Ishikawa (cell line): Measurements from ENCODE around the gene SDSL.

Source experiments
- CEBPB ChIP-seq: IDR thresholded peaks from 2 replicates; pipeline ENCODE4 v1.6.1; 2012
- CREB1 ChIP-seq: IDR thresholded peaks from 2 replicates; pipeline ENCODE4 v1.6.1; 2012; ENCODE audit warnings: low read depth
- EGR1 ChIP-seq: IDR thresholded peaks from 2 replicates; pipeline ENCODE4 v1.6.1; 2012
- EP300 ChIP-seq: IDR thresholded peaks from 2 replicates; pipeline ENCODE4 v1.6.1; 2012; ENCODE audit warnings: borderline replicate concordance
- FOXM1 ChIP-seq: IDR thresholded peaks from 2 replicates; pipeline ENCODE4 v1.6.1; 2012; ENCODE audit warnings: low read depth, borderline replicate concordance
- MAX ChIP-seq: IDR thresholded peaks from 2 replicates; pipeline ENCODE4 v1.6.1; 2012
- RAD21 ChIP-seq: IDR thresholded peaks from 2 replicates; pipeline ENCODE4 v1.6.1; 2012; ENCODE audit warnings: low read depth
- REST ChIP-seq: IDR thresholded peaks from 2 replicates; pipeline ENCODE4 v1.6.1; 2012; ENCODE audit warnings: low read depth, mild to moderate bottlenecking
- TAF1 ChIP-seq: IDR thresholded peaks from 2 replicates; pipeline ENCODE4 v1.6.1; 2012; ENCODE audit warnings: low read depth, mild to moderate bottlenecking
- TEAD4 ChIP-seq: IDR thresholded peaks from 2 replicates; pipeline ENCODE4 v1.6.1; 2012
- USF1 ChIP-seq: IDR thresholded peaks from 2 replicates; pipeline ENCODE4 v1.6.1; 2012
- YY1 ChIP-seq: IDR thresholded peaks from 2 replicates; pipeline ENCODE4 v1.6.1; 2012; ENCODE audit warnings: low read depth
- ZBTB7A ChIP-seq: IDR thresholded peaks from 2 replicates; pipeline ENCODE4 v1.6.1; 2012; ENCODE audit warnings: low read depth

GRCh38 chr12:113439301-113439597, 17.1 kb downstream of the SDSL start:
- TF ChIP-seq REST, result no peak
- no peak for TF ChIP-seq TEAD4
- TF ChIP-seq USF1, result no peak
- no peak for TF ChIP-seq MAX
- TF ChIP-seq EP300, result no peak
- no peak for TF ChIP-seq TAF1
- no peak for TF ChIP-seq EGR1
- no peak for TF ChIP-seq RAD21
- no peak for TF ChIP-seq CREB1
- TF ChIP-seq YY1, result no peak
- TF ChIP-seq CEBPB, result no peak
- TF ChIP-seq ZBTB7A, result no peak
- no peak for TF ChIP-seq FOXM1
